Prostate gland (tissue), 2 donors: Measurements from ENCODE around the gene SNRPE. TPM values are rescaled to one million over a fixed set of nuclear protein-coding genes. Genes with fewer than 3 reads are reported as not detected.
"Not testable (repeated sequence)": the region's sequence is repeated elsewhere in the genome, so short reads cannot be mapped to it uniquely, and the experiment has no call there.

Experiments
- DNase-seq: peaks from one replicate; pipeline ENCODE4 v3.0.0-alpha.2; 2019; ENCODE audit warnings: low spot score
- H3K27ac ChIP-seq, 2 donors: fragments of 200-600 bp; sonication (generic); 2 replicates each; pipeline ENCODE4 v1.5.1; 2017 to 2019
- H3K27me3 ChIP-seq: fragments of 200-600 bp; sonication (generic); replicated peaks from 2 replicates; pipeline ENCODE4 v1.5.1; 2019; ENCODE audit not compliant: insufficient read depth
- H3K36me3 ChIP-seq, 2 donors: fragments of 200-600 bp; sonication (generic); 1 replicate in 1 of 2; 2 replicates in 1 of 2; pipeline versions ENCODE4 v1.5.1 to v1.8.1; 2017 to 2019
- H3K4me1 ChIP-seq: fragments of 200-600 bp; sonication (generic); replicated peaks from 2 replicates; pipeline ENCODE4 v1.5.1; 2019
- H3K4me3 ChIP-seq, 2 donors: fragments of 200-600 bp; sonication (generic); 2 replicates each; pipeline ENCODE4 v1.5.1; 2017 to 2019
- H3K9me3 ChIP-seq: fragments of 200-600 bp; sonication (generic); 2 replicates; pipeline ENCODE4 v1.5.1; 2017
- CTCF ChIP-seq, 4 experiments: fragments of 200-600 bp in 2 of 4; fragments of 450-650 bp in 2 of 4; sonication (generic) in 2 of 4; IDR thresholded peaks; 1 replicate in 3 of 4; 2 replicates in 1 of 4; pipeline ENCODE4 v1.5.1; 2016 to 2019; ENCODE audit warnings: antibody characterized with exemption in 4 of 4, mild to moderate bottlenecking in 2 of 4, moderate library complexity in 2 of 4
- POLR2A ChIP-seq: fragments of 450-650 bp; IDR thresholded peaks from one replicate; pipeline ENCODE4 v1.6.1; 2016; ENCODE audit warnings: antibody characterized with exemption, mild to moderate bottlenecking
- POLR2AphosphoS5 ChIP-seq: sonication (generic); formaldehyde crosslinking; IDR thresholded peaks from one replicate; pipeline ENCODE4 v1.6.1; 2017; ENCODE audit warnings: antibody characterized with exemption
- WGBS: methylation state at CpG from one replicate; pipeline ENCODE4 v1.1.5; 2018; 5-methylcytosine and 5-hydroxymethylcytosine counted together
- intact Hi-C: fragments of 100-400 bp; cut with DNase I; formaldehyde crosslinking; loops from one replicate; pipeline ENCODE4 v1.14.2; 2022
- total RNA-seq, 2 donors: library from RNA; depleted of rRNA; stranded (reverse); fragments of >200 nt; gene quantifications; one replicate each; pipeline ENCODE4 v1.1.0, GENCODE V29; 2016

Gene SNRPE
- total RNA-seq, 2 donors from 2014 or later: 18.8 to 92.8 TPM

- peaks cover under 1 to 11% of the 10 kb centered on the region in 2 donors for H3K36me3 ChIP-seq
- 80% methylated on average over 2 of the region's 2 CpGs for WGBS
Observed at GRCh38 chr1:203826175-203826574, 35.2 kb upstream of the SNRPE start.

GRCh38 chr1:203828002-203828401, 33.4 kb upstream of the SNRPE start:
- Histone ChIP-seq H3K9me3 (no peaks in the 10 kb centered on the region), H3K4me3 (no peak overlapping the region), H3K4me1 (no peaks in the 10 kb centered on the region), H3K27me3 (no peaks in the 10 kb centered on the region), H3K36me3 (peaks cover 0 to 10% of the 10 kb centered on the region in 2 donors), H3K27ac (no peak overlapping the region)
- WGBS: 69% methylated on average over 5 of the region's 5 CpGs
- no peak for DNase-seq
- intact Hi-C loops: no loop called here
- no peak for TF ChIP-seq POLR2A
- no peak for TF ChIP-seq POLR2AphosphoS5
- no peak for TF ChIP-seq CTCF (IDR thresholded peaks at IDR 0.05)

More at GRCh38 chr1:203826175-203826574, 35.2 kb upstream of the SNRPE start:
- TF ChIP-seq POLR2AphosphoS5: no peak
- TF ChIP-seq CTCF (IDR thresholded peaks at IDR 0.05): no peak
- no peak for TF ChIP-seq POLR2A
- Histone ChIP-seq H3K4me3 (no peak overlapping the region), H3K9me3 (no peaks in the 10 kb centered on the region), H3K4me1 (no peaks in the 10 kb centered on the region), H3K27ac (no peak overlapping the region), H3K27me3 (no peaks in the 10 kb centered on the region)
- no peak for DNase-seq
- intact Hi-C loops: no loop called here

- Histone ChIP-seq H3K27ac (no peak overlapping the region), H3K27me3 (no peaks in the 10 kb centered on the region), H3K4me1 (no peaks in the 10 kb centered on the region), H3K9me3 (no peaks in the 10 kb centered on the region), H3K4me3 (no peak overlapping the region), H3K36me3 (peaks cover 0 to 10% of the 10 kb centered on the region in 2 donors)
- TF ChIP-seq CTCF (IDR thresholded peaks at IDR 0.05) (no peak), POLR2AphosphoS5 (no peak)
- 28% methylated on average over 1 of the region's 1 CpG for WGBS
- intact Hi-C loops: no loop called here
- no peak for DNase-seq
Observed at GRCh38 chr1:203828503-203828902, 32.9 kb upstream of the SNRPE start.

GRCh38 chr1:203829247-203829646, 32.2 kb upstream of the SNRPE start:
- H3K27me3 ChIP-seq, DNase-seq, H3K4me1 ChIP-seq, H3K9me3 ChIP-seq, H3K4me3 ChIP-seq, intact Hi-C loops, H3K27ac ChIP-seq: not testable (repeated sequence)
- peaks cover 0 to 13% of the 10 kb centered on the region in 2 donors for H3K36me3 ChIP-seq
- 71% methylated on average over 5 of the region's 5 CpGs for WGBS

GRCh38 chr1:203835476-203835875, 25.9 kb upstream of the SNRPE start:
- 97% methylated on average over 3 of the region's 3 CpGs for WGBS
- H3K36me3 ChIP-seq: peaks cover 10 to 17% of the 10 kb centered on the region in 2 donors

More at GRCh38 chr1:203835476-203835875, 25.9 kb upstream of the SNRPE start:
- Histone ChIP-seq H3K27ac (no peak overlapping the region), H3K4me3 (no peak overlapping the region), H3K27me3 (no peaks in the 10 kb centered on the region), H3K4me1 (peaks cover 2% of the 10 kb centered on the region), H3K9me3 (no peaks in the 10 kb centered on the region)
- intact Hi-C loops: no loop called here
- DNase-seq: no peak
- no peak for TF ChIP-seq POLR2AphosphoS5
- TF ChIP-seq CTCF (IDR thresholded peaks at IDR 0.05): no peak
- TF ChIP-seq POLR2A: no peak
